Endothelial cell of umbilical vein (primary cell): ENCODE measurements around the gene SECISBP2. TPM values are rescaled to one million over a fixed set of nuclear protein-coding genes. Genes with fewer than 3 reads are reported as not detected.

ENCODE experiments used
- BruUV-seq: library from RNA; stranded (reverse); fragments of 400-500 nt; replicated peaks from 2 replicates; lab custom pipeline; 2021; lab: Mats Ljungman, UMichigan
- CTCF ChIA-PET: fragments of 300-600, 350-600 bp; sonication (Branson Sonifier 250); formaldehyde crosslinking; loops from one replicate; lab custom pipeline; 2021; ENCODE audit warnings: antibody characterized with exemption, inconsistent platforms; lab: Charles Lee
- POLR2A ChIA-PET: fragments of 300-600, 350-600 bp; sonication (Branson Sonifier 250); formaldehyde crosslinking; loops from one replicate; lab custom pipeline; 2021; ENCODE audit warnings: antibody characterized with exemption, inconsistent platforms; lab: Charles Lee
- DNase-seq: peaks from one replicate; pipeline ENCODE4 v3.0.0-alpha.2; 2011; ENCODE audit warnings: low read depth, low spot score
- FAIRE-seq: peaks from 2 replicates; lab custom pipeline; 2011; peaks lifted over from hg19 to GRCh38; lab: Jason Lieb, UNC
- H2AFZ ChIP-seq: 2 replicates; pipeline ENCODE4 v1.6.0; 2012; ENCODE audit warnings: low read depth, low read length, control low read depth, inconsistent platforms
- H3K27ac ChIP-seq: 2 replicates; pipeline ENCODE4 v1.5.1; 2011; ENCODE audit warnings: low read depth, mild to moderate bottlenecking, control low read depth, low read length, moderate library complexity; ENCODE audit not compliant: insufficient read depth
- H3K27me3 ChIP-seq, 2 experiments: 2 replicates each; pipeline versions ENCODE4 v1.6.0 to v1.6.1; 2011; ENCODE audit warnings: low read length in 2 of 2, mixed read lengths in 1 of 2; ENCODE audit not compliant: control insufficient read depth in 2 of 2, insufficient read depth in 2 of 2
- H3K36me3 ChIP-seq, 2 experiments: 2 replicates in 1 of 2; 3 replicates in 1 of 2; pipeline ENCODE4 v1.5.1; 2011; ENCODE audit warnings: low read length in 2 of 2, mild to moderate bottlenecking in 1 of 2, moderate library complexity in 1 of 2; ENCODE audit not compliant: control insufficient read depth in 2 of 2, insufficient read depth in 2 of 2; ENCODE audit errors: extremely low read depth in 1 of 2
- H3K4me1 ChIP-seq: 3 replicates; pipeline ENCODE4 v1.5.1; 2011; ENCODE audit warnings: mild to moderate bottlenecking, low read length; ENCODE audit not compliant: control insufficient read depth, insufficient read depth; ENCODE audit errors: extremely low read depth
- H3K4me2 ChIP-seq: 2 replicates; pipeline ENCODE4 v1.6.1; 2011; ENCODE audit warnings: low read length, control low read depth, mixed read lengths; ENCODE audit not compliant: insufficient read depth
- H3K4me3 ChIP-seq, 3 experiments: fragments of 200-600 bp in 1 of 3; sonication (generic), shearing (Covaris generic) in 1 of 3; replicated peaks in 1 of 3; 2 replicates each; pipeline ENCODE4 v1.5.1; 2011 to 2016; ENCODE audit warnings: control low read depth in 3 of 3, low read length in 3 of 3, mild to moderate bottlenecking in 2 of 3, inconsistent platforms in 1 of 3, low read depth in 1 of 3, moderate library complexity in 1 of 3; ENCODE audit not compliant: insufficient read depth in 1 of 3
- H3K79me2 ChIP-seq: 2 replicates; pipeline ENCODE4 v1.6.0; 2012; ENCODE audit warnings: low read length, inconsistent platforms; ENCODE audit not compliant: control insufficient read depth, insufficient read depth
- H3K9ac ChIP-seq: replicated peaks from 2 replicates; pipeline ENCODE3; 2011; ENCODE audit warnings: low read length, control low read depth; ENCODE audit not compliant: insufficient read depth; ENCODE audit errors: extremely low read depth
- H3K9me1 ChIP-seq: replicated peaks from 3 replicates; pipeline ENCODE4 v1.6.0; 2011; ENCODE audit warnings: mild to moderate bottlenecking, low read length; ENCODE audit not compliant: control insufficient read depth, insufficient read depth; ENCODE audit errors: extremely low read depth
- H3K9me3 ChIP-seq: replicated peaks from 2 replicates; pipeline ENCODE4 v1.5.1; 2012; ENCODE audit warnings: low read length, inconsistent platforms; ENCODE audit not compliant: control insufficient read depth, insufficient read depth
- H4K20me1 ChIP-seq: replicated peaks from 2 replicates; pipeline ENCODE3; 2011; ENCODE audit warnings: mild to moderate bottlenecking, low read length; ENCODE audit not compliant: control insufficient read depth, insufficient read depth; ENCODE audit errors: extremely low read depth
- CTCF ChIP-seq, 2 donors: IDR thresholded peaks; 1 replicate in 1 of 2; 2 replicates in 1 of 2; pipeline ENCODE4 v1.5.1; 2011; ENCODE audit warnings: low read length in 2 of 2, mild to moderate bottlenecking in 2 of 2, moderate library complexity in 2 of 2, control low read depth in 1 of 2, inconsistent platforms in 1 of 2, low read depth in 1 of 2; ENCODE audit not compliant: insufficient read depth in 1 of 2; ENCODE audit errors: extremely low read depth in 1 of 2
- EZH2 ChIP-seq: IDR thresholded peaks from 2 replicates; pipeline ENCODE4 v1.6.1; 2012; ENCODE audit warnings: borderline replicate concordance, low read depth, mild to moderate bottlenecking, moderate library complexity, low read length, inconsistent platforms; ENCODE audit not compliant: severe bottlenecking
- FOS ChIP-seq: IDR thresholded peaks from 2 replicates; pipeline ENCODE4 v1.6.1; 2011; ENCODE audit warnings: mild to moderate bottlenecking, low read length, moderate library complexity, borderline replicate concordance; ENCODE audit not compliant: insufficient read depth
- GATA2 ChIP-seq: IDR thresholded peaks from 2 replicates; pipeline ENCODE4 v1.7.0; 2011; ENCODE audit warnings: low read depth, mild to moderate bottlenecking, moderate library complexity, mixed read lengths, low read length; ENCODE audit not compliant: insufficient read length, insufficient read depth
- JUN ChIP-seq: IDR thresholded peaks from 2 replicates; pipeline ENCODE4 v1.6.1; 2011; ENCODE audit warnings: borderline replicate concordance, low read depth; ENCODE audit not compliant: insufficient read length, insufficient read depth
- MAX ChIP-seq: IDR thresholded peaks from 2 replicates; pipeline ENCODE4 v1.6.1; 2011; ENCODE audit not compliant: insufficient read depth, insufficient read length
- MYC ChIP-seq: IDR thresholded peaks from one replicate; pipeline ENCODE4 v1.6.1; 2011; ENCODE audit warnings: mild to moderate bottlenecking, low read depth, low read length
- POLR2A ChIP-seq: IDR thresholded peaks from 2 replicates; pipeline ENCODE4 v1.6.1; 2012; ENCODE audit warnings: low read depth, mild to moderate bottlenecking, control low read depth, low read length
- POLR2AphosphoS5 ChIP-seq: IDR thresholded peaks from 2 replicates; pipeline ENCODE4 v1.6.1; 2012; ENCODE audit warnings: low read depth, mild to moderate bottlenecking, control low read depth, low read length, moderate library complexity; ENCODE audit not compliant: insufficient read depth
- dilution Hi-C: fragments of 300-500 bp; cut with MboI; formaldehyde crosslinking; loops from one replicate; pipeline ENCODE4 v1.15.0; 2019; ENCODE audit warnings: low sequenced_read_pairs; ENCODE audit not compliant: extremely low pct_ligation_motif_present
- intact Hi-C: fragments of 100-400 bp; cut with micrococcal nuclease; formaldehyde crosslinking; loops from one replicate; pipeline ENCODE4 v1.10.0; 2022
- polyA plus RNA-seq, 4 experiments: library from polyadenylated mRNA; depleted of rRNA in 3 of 4; stranded (reverse) in 3 of 4; unstranded in 1 of 4; fragments of >200 nt; gene quantifications; 2 replicates each; pipeline versions ENCODE4 v1.2.1 to v1.2.3, GENCODE V29; 2011 to 2012; ENCODE audit warnings: missing spikeins in 1 of 4
- total RNA-seq: library from RNA; stranded (reverse); gene quantifications from 2 replicates; pipeline ENCODE4 v1.2.3, GENCODE V29; 2021

SECISBP2 gene
- total and polyA plus RNA-seq, 2 donors (not counting 3 experiments of a cell fraction or from before 2014, with no cell fraction given), result 22.7 to 36.3 TPM

GRCh38 chr9:89340332-89340731 lies 22.0 kb downstream of the SECISBP2 start:
- intact Hi-C loops, result no loop called here
- no TSS peak for BruUV-seq
- no peak for FAIRE-seq
- H2AFZ ChIP-seq, result no peak overlapping the region
- POLR2A ChIA-PET, result no interaction called here
- H3K27ac ChIP-seq, result no peak overlapping the region
- CTCF ChIA-PET, result interaction anchor here (2.2 kb wide), 1 partner anchor 208 kb away, joined by 6 read pairs; no protein-coding TSS in a partner anchor
- H3K4me2 ChIP-seq, result no peak overlapping the region
- no peak for TF ChIP-seq MYC
- H3K27me3 ChIP-seq, result no peaks in the 10 kb centered on the region
- dilution Hi-C loops, result no loop called here
- DNase-seq, result no peak
- H3K9me1 ChIP-seq, result no peaks in the 10 kb centered on the region
- H3K4me3 ChIP-seq, result no peak overlapping the region
- peaks cover 6 to 12% of the 10 kb centered on the region in 2 experiments for H3K36me3 ChIP-seq
- no peak overlapping the region for H3K9ac ChIP-seq
- no peaks in the 10 kb centered on the region for H4K20me1 ChIP-seq
- H3K9me3 ChIP-seq, result no peaks in the 10 kb centered on the region
- no peaks in the 10 kb centered on the region for H3K79me2 ChIP-seq
- no peaks in the 10 kb centered on the region for H3K4me1 ChIP-seq

DNA sequence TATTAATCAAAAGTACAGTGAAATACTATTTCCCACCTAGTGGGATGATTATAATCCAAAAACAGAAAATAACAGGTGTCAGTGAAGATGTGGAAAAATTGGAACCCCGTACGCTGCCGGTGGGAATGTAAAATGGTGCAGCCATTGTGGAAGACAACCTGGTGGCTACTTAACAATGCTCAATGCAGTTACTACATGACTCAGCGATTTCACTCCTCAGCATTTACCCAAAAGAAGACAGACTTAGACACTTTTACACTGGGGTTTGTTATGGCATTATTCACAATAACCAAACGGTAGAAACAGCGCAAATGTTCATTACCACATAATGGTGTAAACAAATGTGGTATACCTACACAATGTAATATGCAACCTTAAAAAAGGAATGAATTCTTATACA lies 23.9 kb downstream of the SECISBP2 start:
- Histone ChIP-seq H3K4me3 (no peak overlapping the region), H3K27me3 (no peaks in the 10 kb centered on the region), H2AFZ (no peak overlapping the region), H4K20me1 (no peaks in the 10 kb centered on the region), H3K36me3 (peaks cover 6 to 17% of the 10 kb centered on the region in 2 experiments), H3K9me1 (no peaks in the 10 kb centered on the region), H3K9me3 (no peaks in the 10 kb centered on the region), H3K79me2 (no peaks in the 10 kb centered on the region), H3K4me1 (no peaks in the 10 kb centered on the region), H3K27ac (no peak overlapping the region), H3K9ac (no peak overlapping the region), H3K4me2 (no peak overlapping the region)
- CTCF ChIA-PET, result no interaction called here
- BruUV-seq, result no TSS peak
- FAIRE-seq (no peak), DNase-seq (no peak)
- intact Hi-C loops (no loop called here), dilution Hi-C loops (no loop called here)
- POLR2A ChIA-PET, result no interaction called here
- TF ChIP-seq POLR2AphosphoS5 (no peak), MYC (no peak), POLR2A (no peak), JUN (no peak), MAX (no peak), CTCF (IDR thresholded peaks at IDR 0.05; ENCODE audit: extremely low read depth in 1 of 2, insufficient read depth in 1 of 2, low read depth in 1 of 2, low read length in 2 of 2) (no peak), FOS (no peak), EZH2 (no peak), GATA2 (no peak)
